Measurements from ENCODE around the gene ACTRT2. TPM values are rescaled to one million over a fixed set of nuclear protein-coding genes. Genes with fewer than 3 reads are reported as not detected.

ACTRT2 gene
- total and polyA plus RNA-seq, 2 of the 8 experiments (the other 6 are each of a cell fraction or from before 2014, with no cell fraction given), result not detected

- Histone ChIP-seq H3K9me3 (ENCODE audit: insufficient read depth in 2 of 2, low read depth in 1 of 2, low read length in 1 of 2) (peaks cover 79 to 97% of the 10 kb centered on the region in 2 experiments), H2BK5ac (ENCODE audit: low read depth, low read length) (no peak overlapping the region), H2BK120ac (replicated peaks; ENCODE audit: low read depth, low read length) (no peak overlapping the region), H3K4ac (replicated peaks; ENCODE audit: insufficient read length, low read depth, low read length) (no peak overlapping the region), H3K18ac (ENCODE audit: extremely low read depth, low read length) (no peak overlapping the region), H3K14ac (ENCODE audit: insufficient read length) (no peak overlapping the region), H3K9ac (replicated peaks in 1 of 4; ENCODE audit: extremely low read depth in 1 of 4, low read depth in 3 of 4, low read length in 3 of 4) (no peak overlapping the region), H2BK12ac (ENCODE audit: low read depth, low read length) (no peak overlapping the region), H2AFZ (ENCODE audit: low read length) (no peak overlapping the region), H3K27ac (ENCODE audit: low read depth, low read length) (no peak overlapping the region), H3K4me3 (ENCODE audit: extremely low read depth in 1 of 4, insufficient read depth in 2 of 4, low read depth in 3 of 4, low read length in 4 of 4) (no peak overlapping the region), H4K91ac (replicated peaks; ENCODE audit: insufficient read length, low read length) (no peak overlapping the region), H3K23me2 (ENCODE audit: low read depth, low read length) (peaks cover 7% of the 10 kb centered on the region; the same call in 1 of the 2 replicates), H3K56ac (replicated peaks; ENCODE audit: insufficient read length, low read depth, low read length) (no peak overlapping the region), H3K79me2 (ENCODE audit: control insufficient read depth in 1 of 2, insufficient read depth in 2 of 2, low read length in 2 of 2) (no peaks in the 10 kb centered on the region), H4K20me1 (replicated peaks in 1 of 2; ENCODE audit: control insufficient read depth in 1 of 2, insufficient read depth in 2 of 2, low read length in 2 of 2) (peaks cover 0 to 4% of the 10 kb centered on the region in 2 experiments), H2BK20ac (ENCODE audit: low read length) (no peak overlapping the region), H3K4me1 (replicated peaks in 1 of 4; ENCODE audit: control insufficient read depth in 3 of 4, insufficient read depth in 4 of 4, low read length in 3 of 4) (peaks cover 0 to 10% (median 0%) of the 10 kb centered on the region in 4 experiments; a peak in 1 of 7 replicates), H2AK5ac (ENCODE audit: low read depth, low read length) (no peak overlapping the region), H3K79me1 (ENCODE audit: low read depth, low read length) (no peaks in the 10 kb centered on the region), H4K8ac (ENCODE audit: extremely low read depth, insufficient read depth, low read length) (no peak overlapping the region), H3K36me3 (ENCODE audit: control insufficient read depth in 2 of 4, insufficient read depth in 4 of 4, low read length in 3 of 4) (no peaks in the 10 kb centered on the region; a peak in 1 of 8 replicates), H4K5ac (ENCODE audit: insufficient read length, low read depth, low read length) (no peak overlapping the region), H2BK15ac (ENCODE audit: low read length) (no peak overlapping the region), H3K23ac (ENCODE audit: insufficient read length) (no peak overlapping the region), H3K27me3 (replicated peaks in 1 of 4; ENCODE audit: control insufficient read depth in 3 of 4, extremely low read depth in 1 of 4, insufficient read depth in 3 of 4, low read length in 3 of 4) (no peaks in the 10 kb centered on the region), H3K4me2 (ENCODE audit: insufficient read depth in 1 of 2, low read depth in 2 of 2, low read length in 2 of 2) (no peak overlapping the region)
- 78% methylated on average over 14 of the region's 14 CpGs; no CpG with 5 or more reads in 1 of the 2 experiments for WGBS, 2 experiments (ENCODE audit: extremely low coverage in 1 of 2, insufficient coverage in 1 of 2, insufficient read length in 1 of 2, insufficient replicate concordance in 2 of 2, low coverage in 1 of 2, low lambda C conversion rate in 2 of 2, missing lambda C conversion rate in 1 of 2)
- DNase-seq (ENCODE audit: low read depth in 1 of 2, low spot score in 2 of 2) (no peak), FAIRE-seq (no peak)
- ChIA-PET CTCF (ENCODE audit: partially characterized antibody) (no interaction called here), POLR2A (ENCODE audit: partially characterized antibody) (no interaction called here)
- no peak for TF ChIP-seq EGR1 (IDR thresholded peaks at IDR 0.05; ENCODE audit: borderline replicate concordance, low read depth, low read length)
These were observed 1.7 kb downstream of the ACTRT2 start for GRCh38 chr1:3022976-3023375.

Measured in H1 (cell line).